Mesenchymal stem cell (in vitro differentiated cells and primary cell): ENCODE results near the gene CNTNAP2.

Experiments used
- DNase-seq: peaks from one replicate; pipeline ENCODE4 v3.0.0-alpha.2; 2013
- H2AFZ ChIP-seq: one replicate; pipeline ENCODE4 v1.6.1; 2013; ENCODE audit warnings: low read depth, mild to moderate bottlenecking, control low read depth, inconsistent platforms, low read length, moderate library complexity
- H2AK5ac ChIP-seq: 2 replicates; pipeline ENCODE4 v1.6.1; 2013; ENCODE audit warnings: low read length, moderate library complexity, mild to moderate bottlenecking, inconsistent platforms; ENCODE audit not compliant: severe bottlenecking
- H2BK120ac ChIP-seq: one replicate; pipeline ENCODE4 v1.6.1; 2013; ENCODE audit warnings: low read depth, mild to moderate bottlenecking, inconsistent platforms, low read length, moderate library complexity
- H2BK12ac ChIP-seq, 2 experiments: one replicate each; pipeline ENCODE4 v1.6.1; 2013; ENCODE audit warnings: inconsistent platforms in 2 of 2, low read length in 2 of 2, mild to moderate bottlenecking in 2 of 2, moderate library complexity in 2 of 2, control low read depth in 1 of 2
- H2BK15ac ChIP-seq: one replicate; pipeline ENCODE4 v1.6.1; 2013; ENCODE audit warnings: mild to moderate bottlenecking, low read depth, inconsistent platforms; ENCODE audit not compliant: poor library complexity, severe bottlenecking
- H2BK5ac ChIP-seq: 2 replicates; pipeline ENCODE4 v1.6.1; 2013; ENCODE audit warnings: low read depth, mild to moderate bottlenecking, low read length, control low read depth, inconsistent platforms; ENCODE audit not compliant: poor library complexity, severe bottlenecking
- H3K14ac ChIP-seq, 2 experiments: one replicate each; pipeline ENCODE4 v1.6.1; 2013; ENCODE audit warnings: inconsistent platforms in 2 of 2, low read length in 2 of 2, control low read depth in 1 of 2, mild to moderate bottlenecking in 1 of 2, moderate library complexity in 1 of 2
- H3K18ac ChIP-seq, 2 experiments: one replicate each; pipeline ENCODE4 v1.6.1; 2013; ENCODE audit warnings: inconsistent platforms in 2 of 2, low read length in 2 of 2, control low read depth in 1 of 2, low read depth in 1 of 2, mild to moderate bottlenecking in 1 of 2
- H3K23ac ChIP-seq, 2 experiments: one replicate each; pipeline ENCODE4 v1.6.1; 2013; ENCODE audit warnings: inconsistent platforms in 2 of 2, low read length in 2 of 2, mild to moderate bottlenecking in 2 of 2, moderate library complexity in 2 of 2, control low read depth in 1 of 2
- H3K27ac ChIP-seq: 2 replicates; pipeline ENCODE4 v1.5.1; 2013; ENCODE audit warnings: mild to moderate bottlenecking, moderate library complexity, low read length, control low read depth, inconsistent platforms; ENCODE audit not compliant: poor library complexity, severe bottlenecking
- H3K27me3 ChIP-seq, 2 experiments: 2 replicates each; pipeline versions ENCODE4 v1.6.1 to v1.7.0; 2013; ENCODE audit warnings: low read length in 2 of 2, mild to moderate bottlenecking in 2 of 2, moderate library complexity in 2 of 2, control low read depth in 1 of 2, inconsistent platforms in 1 of 2; ENCODE audit not compliant: control insufficient read depth in 1 of 2, insufficient read depth in 1 of 2
- H3K36me3 ChIP-seq, 2 experiments: 2 replicates each; pipeline versions ENCODE4 v1.6.1 to v1.7.0; 2013; ENCODE audit warnings: low read length in 2 of 2, control low read depth in 1 of 2, inconsistent platforms in 1 of 2, low read depth in 1 of 2, mild to moderate bottlenecking in 1 of 2; ENCODE audit not compliant: insufficient read depth in 2 of 2, control insufficient read depth in 1 of 2
- H3K4ac ChIP-seq, 2 experiments: one replicate each; pipeline ENCODE4 v1.6.1; 2013; ENCODE audit warnings: inconsistent platforms in 2 of 2, low read length in 2 of 2, mild to moderate bottlenecking in 2 of 2, moderate library complexity in 2 of 2, control low read depth in 1 of 2, low read depth in 1 of 2
- H3K4me1 ChIP-seq: 2 replicates; pipeline ENCODE4 v1.6.1; 2013; ENCODE audit warnings: low read depth, low read length, control low read depth; ENCODE audit not compliant: control insufficient read depth, insufficient read depth
- H3K4me2 ChIP-seq: 2 replicates; pipeline ENCODE4 v1.6.1; 2013; ENCODE audit warnings: low read length, mild to moderate bottlenecking, inconsistent platforms; ENCODE audit not compliant: poor library complexity, severe bottlenecking
- H3K4me3 ChIP-seq, 2 experiments: 2 replicates each; pipeline versions ENCODE4 v1.5.1 to v1.7.0; 2013; ENCODE audit warnings: low read length in 2 of 2, mild to moderate bottlenecking in 2 of 2, control low read depth in 1 of 2, low read depth in 1 of 2; ENCODE audit not compliant: insufficient read depth in 1 of 2
- H3K79me1 ChIP-seq: replicated peaks from 2 replicates; pipeline ENCODE4 v1.6.1; 2013; ENCODE audit warnings: mild to moderate bottlenecking, control low read depth, low read length, inconsistent platforms; ENCODE audit not compliant: poor library complexity, severe bottlenecking
- H3K9ac ChIP-seq: 2 replicates; pipeline ENCODE4 v1.7.0; 2013; ENCODE audit warnings: mild to moderate bottlenecking, low read length, moderate library complexity
- H3K9me3 ChIP-seq: 2 replicates; pipeline ENCODE4 v1.7.0; 2013; ENCODE audit warnings: mild to moderate bottlenecking, low read length; ENCODE audit not compliant: control insufficient read depth
- H4K8ac ChIP-seq: one replicate; pipeline ENCODE4 v1.6.1; 2013; ENCODE audit warnings: inconsistent platforms, mild to moderate bottlenecking, low read length, moderate library complexity
- H4K91ac ChIP-seq: one replicate; pipeline ENCODE4 v1.6.1; 2013; ENCODE audit warnings: mild to moderate bottlenecking, low read length, inconsistent platforms
- whole genome bisulfite sequencing: methylation state at CpG from one replicate; pipeline ENCODE4 v1.1.7; 2013; ENCODE audit warnings: mixed read lengths; 5-methylcytosine and 5-hydroxymethylcytosine counted together

The CNTNAP2 gene

GRCh38 chr7:147650991-147651390 lies 1534.4 kb downstream of the CNTNAP2 start:
- Histone ChIP-seq H2AK5ac (no peak overlapping the region), H3K79me1 (no peaks in the 10 kb centered on the region), H3K4me1 (no peaks in the 10 kb centered on the region), H3K27ac (no peak overlapping the region), H2BK15ac (no peak overlapping the region), H4K8ac (no peak overlapping the region), H3K27me3 (no peaks in the 10 kb centered on the region), H4K91ac (no peak overlapping the region), H3K23ac (no peak overlapping the region), H3K9me3 (peaks cover 12% of the 10 kb centered on the region), H2AFZ (no peak overlapping the region), H2BK5ac (no peak overlapping the region), H3K18ac (no peak overlapping the region), H3K4ac (no peak overlapping the region), H3K36me3 (no peaks in the 10 kb centered on the region), H3K4me3 (no peak overlapping the region), H2BK12ac (no peak overlapping the region), H3K9ac (no peak overlapping the region), H3K4me2 (no peak overlapping the region), H2BK120ac (no peak overlapping the region), H3K14ac (no peak overlapping the region)
- WGBS: 87% methylated on average over 3 of the region's 3 CpGs
- DNase-seq: no peak

GRCh38 chr7:147651601-147652000 lies 1535.0 kb downstream of the CNTNAP2 start:
- Histone ChIP-seq H3K9ac (no peak overlapping the region), H2AK5ac (no peak overlapping the region), H4K91ac (no peak overlapping the region), H3K4me3 (no peak overlapping the region), H3K27ac (no peak overlapping the region), H3K23ac (no peak overlapping the region), H3K4me2 (no peak overlapping the region), H3K27me3 (no peaks in the 10 kb centered on the region), H3K79me1 (no peaks in the 10 kb centered on the region), H2BK5ac (no peak overlapping the region), H2BK120ac (no peak overlapping the region), H3K9me3 (peaks cover 12% of the 10 kb centered on the region), H4K8ac (no peak overlapping the region), H2BK15ac (no peak overlapping the region), H2BK12ac (no peak overlapping the region), H3K14ac (no peak overlapping the region), H3K36me3 (no peaks in the 10 kb centered on the region), H3K4ac (no peak overlapping the region), H3K4me1 (no peaks in the 10 kb centered on the region), H3K18ac (no peak overlapping the region), H2AFZ (no peak overlapping the region)
- DNase-seq: no peak
- WGBS: 75% methylated on average over 1 of the region's 1 CpG

GRCh38 chr7:147653456-147653855 lies 1536.9 kb downstream of the CNTNAP2 start:
- 18% methylated on average over 3 of the region's 3 CpGs for WGBS
- no peak overlapping the region for H3K9ac ChIP-seq
- H3K4me2 ChIP-seq: no peak overlapping the region
- H3K14ac ChIP-seq: no peak overlapping the region
- H3K4me3 ChIP-seq: no peak overlapping the region
- no peaks in the 10 kb centered on the region for H3K4me1 ChIP-seq
- no peaks in the 10 kb centered on the region for H3K27me3 ChIP-seq
- no peak overlapping the region for H2AFZ ChIP-seq
- H2AK5ac ChIP-seq: no peak overlapping the region
- no peak overlapping the region for H2BK15ac ChIP-seq
- H3K18ac ChIP-seq: no peak overlapping the region
- H2BK5ac ChIP-seq: no peak overlapping the region
- no peak overlapping the region for H3K27ac ChIP-seq
- no peak overlapping the region for H2BK120ac ChIP-seq
- no peak overlapping the region for H2BK12ac ChIP-seq
- no peak overlapping the region for H4K8ac ChIP-seq
- H3K9me3 ChIP-seq: peaks cover 4% of the 10 kb centered on the region
- no peaks in the 10 kb centered on the region for H3K79me1 ChIP-seq
- H3K4ac ChIP-seq: no peak overlapping the region
- H4K91ac ChIP-seq: no peak overlapping the region
- H3K36me3 ChIP-seq: no peaks in the 10 kb centered on the region
- no peak overlapping the region for H3K23ac ChIP-seq
- DNase-seq: no peak

- Histone ChIP-seq H3K27ac (no peak overlapping the region), H2BK15ac (no peak overlapping the region), H4K91ac (no peak overlapping the region), H3K4me3 (no peak overlapping the region), H3K9ac (no peak overlapping the region), H3K18ac (no peak overlapping the region), H3K4me1 (no peaks in the 10 kb centered on the region), H3K9me3 (no peaks in the 10 kb centered on the region), H3K36me3 (no peaks in the 10 kb centered on the region), H3K27me3 (no peaks in the 10 kb centered on the region), H2BK5ac (no peak overlapping the region), H2AK5ac (no peak overlapping the region), H3K23ac (no peak overlapping the region), H2BK120ac (no peak overlapping the region), H2BK12ac (no peak overlapping the region), H2AFZ (no peak overlapping the region), H3K4ac (no peak overlapping the region), H3K14ac (no peak overlapping the region), H4K8ac (no peak overlapping the region), H3K79me1 (no peaks in the 10 kb centered on the region), H3K4me2 (no peak overlapping the region)
- no peak for DNase-seq
- WGBS: 100% methylated on average over 2 of the region's 2 CpGs
Measured at GRCh38 chr7:147658392-147658967, 1541.9 kb downstream of the CNTNAP2 start.
